ENCODE measurements around the gene MRFAP1. TPM values are rescaled to one million over a fixed set of nuclear protein-coding genes. Genes with fewer than 3 reads are reported as not detected.

The MRFAP1 gene
- total RNA-seq, 4 donors from 2014 or later: 147 to 234 (median 186) TPM

DNA sequence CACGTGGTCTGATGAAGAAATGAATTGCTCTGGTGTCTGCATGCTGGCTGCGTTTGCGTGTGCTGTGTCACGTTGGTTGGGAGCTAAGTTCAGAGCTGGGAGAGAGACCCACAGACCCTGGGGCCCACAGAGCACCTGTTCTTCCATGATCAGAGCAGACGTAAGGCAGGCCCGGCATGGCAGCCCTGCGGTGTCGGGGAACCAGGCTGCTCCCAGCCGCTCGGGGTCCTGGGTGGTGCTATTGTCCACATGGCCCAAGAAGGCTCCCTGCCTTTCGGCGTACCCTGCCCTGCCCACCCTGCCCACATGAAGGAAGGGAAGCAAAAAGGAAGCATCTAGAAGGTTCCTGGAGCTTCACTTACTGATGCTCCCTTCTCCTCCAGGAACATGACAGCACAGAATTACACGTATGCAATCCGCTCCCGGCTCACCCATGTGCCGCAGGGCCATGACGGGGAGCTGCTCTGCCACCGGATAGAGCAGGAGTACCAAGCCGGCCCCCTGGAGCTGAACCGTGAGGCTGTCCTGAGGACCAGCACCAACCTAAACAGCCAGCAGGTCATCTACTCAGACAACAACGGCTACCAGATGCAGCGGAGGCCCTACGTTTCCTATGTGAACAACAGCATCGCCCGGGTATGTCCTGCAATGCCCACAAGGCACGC is 30.9 kb upstream of the MRFAP1 start:
- H3K4me3 ChIP-seq: no peak overlapping the region
- intact Hi-C loops (cut with DNase I): no loop called here
- H3K27ac ChIP-seq: no peak overlapping the region
- 96% methylated on average over 12 to 15 of the region's 26 CpGs for WGBS, 2 donors
- H3K4me1 ChIP-seq: no peaks in the 10 kb centered on the region
- H3K36me3 ChIP-seq: peaks cover 13 to 97% (median 37%) of the 10 kb centered on the region in 3 donors
- no peak for DNase-seq
- no peak for TF ChIP-seq POLR2A (IDR thresholded peaks at IDR 0.05)
- TF ChIP-seq, protein P1, sequence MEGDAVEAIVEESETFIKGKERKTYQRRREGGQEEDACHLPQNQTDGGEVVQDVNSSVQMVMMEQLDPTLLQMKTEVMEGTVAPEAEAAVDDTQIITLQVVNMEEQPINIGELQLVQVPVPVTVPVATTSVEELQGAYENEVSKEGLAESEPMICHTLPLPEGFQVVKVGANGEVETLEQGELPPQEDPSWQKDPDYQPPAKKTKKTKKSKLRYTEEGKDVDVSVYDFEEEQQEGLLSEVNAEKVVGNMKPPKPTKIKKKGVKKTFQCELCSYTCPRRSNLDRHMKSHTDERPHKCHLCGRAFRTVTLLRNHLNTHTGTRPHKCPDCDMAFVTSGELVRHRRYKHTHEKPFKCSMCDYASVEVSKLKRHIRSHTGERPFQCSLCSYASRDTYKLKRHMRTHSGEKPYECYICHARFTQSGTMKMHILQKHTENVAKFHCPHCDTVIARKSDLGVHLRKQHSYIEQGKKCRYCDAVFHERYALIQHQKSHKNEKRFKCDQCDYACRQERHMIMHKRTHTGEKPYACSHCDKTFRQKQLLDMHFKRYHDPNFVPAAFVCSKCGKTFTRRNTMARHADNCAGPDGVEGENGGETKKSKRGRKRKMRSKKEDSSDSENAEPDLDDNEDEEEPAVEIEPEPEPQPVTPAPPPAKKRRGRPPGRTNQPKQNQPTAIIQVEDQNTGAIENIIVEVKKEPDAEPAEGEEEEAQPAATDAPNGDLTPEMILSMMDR (IDR thresholded peaks at IDR 0.05): no peak
- peaks cover 0 to 8% (median 5%) of the 10 kb centered on the region in 3 donors for H3K9me3 ChIP-seq
- H3K27me3 ChIP-seq: no peaks in the 10 kb centered on the region

DNA sequence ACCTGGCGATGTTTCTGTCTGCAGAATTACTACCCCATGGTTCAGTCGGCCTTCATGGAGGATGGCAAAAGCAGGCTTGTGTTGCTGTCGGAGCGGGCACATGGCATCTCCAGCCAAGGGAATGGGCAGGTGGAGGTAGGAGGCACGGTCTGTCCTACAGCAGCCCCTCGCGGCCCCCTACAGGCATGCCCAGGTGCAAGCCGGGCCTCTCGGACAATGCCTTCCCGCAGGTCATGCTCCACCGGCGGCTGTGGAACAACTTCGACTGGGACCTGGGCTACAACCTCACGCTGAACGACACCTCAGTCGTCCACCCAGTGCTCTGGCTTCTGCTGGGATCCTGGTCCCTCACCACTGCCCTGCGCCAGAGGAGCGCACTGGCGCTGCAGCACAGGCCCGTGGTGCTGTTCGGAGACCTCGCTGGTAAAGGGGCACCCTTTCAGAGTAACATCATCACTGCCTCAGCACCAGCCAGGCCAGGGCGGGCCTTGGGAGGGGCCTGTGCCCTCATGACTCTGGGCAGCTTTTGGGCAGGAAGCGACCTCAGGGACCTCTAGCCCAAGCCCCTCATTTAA is 29.5 kb upstream of the MRFAP1 start:
- intact Hi-C loops (cut with DNase I): no loop called here
- Histone ChIP-seq H3K4me1 (no peaks in the 10 kb centered on the region), H3K36me3 (peaks cover 0 to 97% (median 32%) of the 10 kb centered on the region in 3 donors), H3K27ac (no peak overlapping the region), H3K27me3 (no peaks in the 10 kb centered on the region), H3K4me3 (no peak overlapping the region), H3K9me3 (no peaks in the 10 kb centered on the region)
- TF ChIP-seq POLR2A (IDR thresholded peaks at IDR 0.05): no peak
- TF ChIP-seq, protein P1 (IDR thresholded peaks at IDR 0.05): no peak
- WGBS, 2 donors: 93 to 100% methylated on average over 1 to 5 of the region's 24 CpGs
- DNase-seq: no peak

- intact Hi-C loops (cut with DNase I): no loop called here
- Histone ChIP-seq H3K4me3 (no peak overlapping the region), H3K9me3 (no peaks in the 10 kb centered on the region), H3K4me1 (no peaks in the 10 kb centered on the region), H3K27ac (no peak overlapping the region), H3K27me3 (no peaks in the 10 kb centered on the region), H3K36me3 (peaks cover 0 to 97% (median 32%) of the 10 kb centered on the region in 3 donors)
- TF ChIP-seq, protein P1 (IDR thresholded peaks at IDR 0.05): no peak
- TF ChIP-seq POLR2A (IDR thresholded peaks at IDR 0.05): no peak
- WGBS, 2 donors: 86 to 100% methylated on average over 3 of the region's 3 CpGs
- no peak for DNase-seq
Measured at GRCh38 chr4:6612961-6613675, 27.4 kb upstream of the MRFAP1 start.

- Histone ChIP-seq H3K27ac (no peak overlapping the region), H3K4me1 (no peaks in the 10 kb centered on the region), H3K27me3 (no peaks in the 10 kb centered on the region), H3K36me3 (peaks cover 7 to 97% (median 36%) of the 10 kb centered on the region in 3 donors), H3K9me3 (no peaks in the 10 kb centered on the region), H3K4me3 (no peak overlapping the region)
- intact Hi-C loops (cut with DNase I): no loop called here
- WGBS, 2 donors: 67 to 87% methylated on average over 7 to 17 of the region's 17 CpGs
- no peak for DNase-seq
- TF ChIP-seq, protein P1 (IDR thresholded peaks at IDR 0.05): no peak
- no peak for TF ChIP-seq POLR2A (IDR thresholded peaks at IDR 0.05)
Measured at GRCh38 chr4:6613676-6614651, 26.5 kb upstream of the MRFAP1 start.

Measured in esophagus squamous epithelium (tissue), 5 donors.